Measurements from ENCODE around the gene ANKRD34C. TPM values are rescaled to one million over a fixed set of nuclear protein-coding genes. Genes with fewer than 3 reads are reported as not detected.

ANKRD34C gene
- polyA plus RNA-seq, 1 of the 3 experiments (the other 2 are of a cell fraction): not detected

- Histone ChIP-seq H3K9me3 (no peaks in the 10 kb centered on the region), H3K27me3 (ENCODE audit: insufficient read depth) (no peaks in the 10 kb centered on the region), H3K4me1 (ENCODE audit: control insufficient read depth in 1 of 2, insufficient read depth in 2 of 2, low read depth in 1 of 2, low read length in 1 of 2) (no peaks in the 10 kb centered on the region), H3K9me2 (no peaks in the 10 kb centered on the region), H3K79me2 (ENCODE audit: insufficient read depth) (no peaks in the 10 kb centered on the region), H2AFZ (ENCODE audit: low read depth) (no peak overlapping the region), H3K36me3 (replicated peaks in 1 of 2; ENCODE audit: control insufficient read depth in 1 of 2, insufficient read depth in 2 of 2, low read length in 1 of 2) (no peaks in the 10 kb centered on the region), H3K9ac (no peak overlapping the region), H4K20me1 (ENCODE audit: insufficient read depth) (no peaks in the 10 kb centered on the region), H3K4me3 (ENCODE audit: low read depth in 2 of 2, low read length in 1 of 2) (no peak overlapping the region), H3K27ac (ENCODE audit: low read depth in 2 of 2, low read length in 1 of 2) (no peak overlapping the region), H3F3A (replicated peaks; ENCODE audit: insufficient read depth) (no peaks in the 10 kb centered on the region), H3K4me2 (no peak overlapping the region)
- no peak for DNase-seq
- ChIA-PET CTCF (no interaction called here), POLR2A (no interaction called here)
- no peak for TF ChIP-seq JUND (IDR thresholded peaks at IDR 0.05)
- no peak for TF ChIP-seq ZBTB33 (IDR thresholded peaks at IDR 0.05; ENCODE audit: borderline replicate concordance, low read depth)
- TF ChIP-seq USF1 (IDR thresholded peaks at IDR 0.05; ENCODE audit: borderline replicate concordance, low read depth): no peak
- no peak for TF ChIP-seq NRF1 (IDR thresholded peaks at IDR 0.05; ENCODE audit: low read depth, low read length)
- TF ChIP-seq TCF12 (IDR thresholded peaks at IDR 0.05): no peak
- no peak for TF ChIP-seq YY1 (IDR thresholded peaks at IDR 0.05; ENCODE audit: low read depth)
- no peak for TF ChIP-seq RCOR1 (IDR thresholded peaks at IDR 0.05; ENCODE audit: low read length)
- no peak for TF ChIP-seq MXI1 (IDR thresholded peaks at IDR 0.05; ENCODE audit: low read depth, low read length)
- 32% methylated on average over 5 of the region's 5 CpGs for WGBS (ENCODE audit: low lambda C conversion rate)
Observed at GRCh38 chr15:79244876-79245275, 37.6 kb upstream of the ANKRD34C start.

GRCh38 chr15:79248183-79248582 is 34.3 kb upstream of the ANKRD34C start:
- no peaks in the 10 kb centered on the region for H3K27me3 ChIP-seq (ENCODE audit: insufficient read depth)
- no peak overlapping the region for H3K4me2 ChIP-seq
- DNase-seq: no peak
- no peak for TF ChIP-seq SIN3A (IDR thresholded peaks at IDR 0.05; ENCODE audit: borderline replicate concordance, low read depth, low read length)
- no peak for TF ChIP-seq RXRA (IDR thresholded peaks at IDR 0.05; ENCODE audit: borderline replicate concordance, low read depth)
- H3K4me3 ChIP-seq (ENCODE audit: low read depth in 2 of 2, low read length in 1 of 2): no peak overlapping the region
- no peaks in the 10 kb centered on the region for H3K36me3 ChIP-seq (replicated peaks in 1 of 2; ENCODE audit: control insufficient read depth in 1 of 2, insufficient read depth in 2 of 2, low read length in 1 of 2)
- no peaks in the 10 kb centered on the region for H3K4me1 ChIP-seq (ENCODE audit: control insufficient read depth in 1 of 2, insufficient read depth in 2 of 2, low read depth in 1 of 2, low read length in 1 of 2)
- H2AFZ ChIP-seq (ENCODE audit: low read depth): no peak overlapping the region
- ChIA-PET POLR2A (no interaction called here), CTCF (no interaction called here)
- no peak overlapping the region for H3K9ac ChIP-seq
- no peaks in the 10 kb centered on the region for H3K79me2 ChIP-seq (ENCODE audit: insufficient read depth)
- 42% methylated on average over 2 of the region's 2 CpGs for WGBS (ENCODE audit: low lambda C conversion rate)
- H3K9me2 ChIP-seq: no peaks in the 10 kb centered on the region
- no peaks in the 10 kb centered on the region for H3F3A ChIP-seq (replicated peaks; ENCODE audit: insufficient read depth)
- H3K27ac ChIP-seq (ENCODE audit: low read depth in 2 of 2, low read length in 1 of 2): no peak overlapping the region
- H3K9me3 ChIP-seq: no peaks in the 10 kb centered on the region
- no peaks in the 10 kb centered on the region for H4K20me1 ChIP-seq (ENCODE audit: insufficient read depth)

GRCh38 chr15:79257454-79257853 is 25.1 kb upstream of the ANKRD34C start:
- no peak overlapping the region for H3K9ac ChIP-seq
- H3K4me1 ChIP-seq (ENCODE audit: control insufficient read depth in 1 of 2, insufficient read depth in 2 of 2, low read depth in 1 of 2, low read length in 1 of 2): no peaks in the 10 kb centered on the region
- WGBS (ENCODE audit: low lambda C conversion rate): 29% methylated on average over 8 of the region's 8 CpGs
- DNase-seq: no peak
- no peaks in the 10 kb centered on the region for H3K9me3 ChIP-seq
- H3K27me3 ChIP-seq (ENCODE audit: insufficient read depth): no peaks in the 10 kb centered on the region
- no peak overlapping the region for H3K4me2 ChIP-seq
- H3K36me3 ChIP-seq (replicated peaks in 1 of 2; ENCODE audit: control insufficient read depth in 1 of 2, insufficient read depth in 2 of 2, low read length in 1 of 2): no peaks in the 10 kb centered on the region
- CTCF ChIA-PET: no interaction called here
- no peak overlapping the region for H3K4me3 ChIP-seq (ENCODE audit: low read depth in 2 of 2, low read length in 1 of 2)
- H3K27ac ChIP-seq (ENCODE audit: low read depth in 2 of 2, low read length in 1 of 2): no peak overlapping the region
- H3K9me2 ChIP-seq: no peaks in the 10 kb centered on the region
- H4K20me1 ChIP-seq (ENCODE audit: insufficient read depth): no peaks in the 10 kb centered on the region
- H3F3A ChIP-seq (replicated peaks; ENCODE audit: insufficient read depth): no peaks in the 10 kb centered on the region
- no peaks in the 10 kb centered on the region for H3K79me2 ChIP-seq (ENCODE audit: insufficient read depth)
- POLR2A ChIA-PET: no interaction called here
- H2AFZ ChIP-seq (ENCODE audit: low read depth): no peak overlapping the region
- TF ChIP-seq USF1 (IDR thresholded peaks at IDR 0.05; ENCODE audit: borderline replicate concordance, low read depth) (no peak), MAX (IDR thresholded peaks at IDR 0.05; ENCODE audit: low read depth) (no peak), FOXJ3 (CRISPR knock-in tag; IDR thresholded peaks at IDR 0.05) (no peak), IRF3 (IDR thresholded peaks at IDR 0.05; ENCODE audit: low read depth, low read length) (no peak), TAF1 (IDR thresholded peaks at IDR 0.05; ENCODE audit: borderline replicate concordance, low read depth, low read length) (no peak), FOSL2 (IDR thresholded peaks at IDR 0.05; ENCODE audit: borderline replicate concordance, low read depth) (no peak), ZBTB33 (IDR thresholded peaks at IDR 0.05; ENCODE audit: borderline replicate concordance, low read depth) (no peak), NRF1 (IDR thresholded peaks at IDR 0.05; ENCODE audit: low read depth, low read length) (no peak), TEAD4 (IDR thresholded peaks at IDR 0.05; ENCODE audit: borderline replicate concordance, insufficient read depth) (no peak)
